Mammary microvascular endothelial cell (primary cell): Measurements from ENCODE around the gene NFASC. TPM values are rescaled to one million over a fixed set of nuclear protein-coding genes. Genes with fewer than 3 reads are reported as not detected.

ENCODE experiments used
- total RNA-seq: library from RNA; depleted of rRNA; stranded (reverse); fragments of >200 nt; gene quantifications from 2 replicates; pipeline ENCODE4 v1.2.3, GENCODE V29; 2015

Gene NFASC
- not detected in 2 replicates for total RNA-seq

DNA sequence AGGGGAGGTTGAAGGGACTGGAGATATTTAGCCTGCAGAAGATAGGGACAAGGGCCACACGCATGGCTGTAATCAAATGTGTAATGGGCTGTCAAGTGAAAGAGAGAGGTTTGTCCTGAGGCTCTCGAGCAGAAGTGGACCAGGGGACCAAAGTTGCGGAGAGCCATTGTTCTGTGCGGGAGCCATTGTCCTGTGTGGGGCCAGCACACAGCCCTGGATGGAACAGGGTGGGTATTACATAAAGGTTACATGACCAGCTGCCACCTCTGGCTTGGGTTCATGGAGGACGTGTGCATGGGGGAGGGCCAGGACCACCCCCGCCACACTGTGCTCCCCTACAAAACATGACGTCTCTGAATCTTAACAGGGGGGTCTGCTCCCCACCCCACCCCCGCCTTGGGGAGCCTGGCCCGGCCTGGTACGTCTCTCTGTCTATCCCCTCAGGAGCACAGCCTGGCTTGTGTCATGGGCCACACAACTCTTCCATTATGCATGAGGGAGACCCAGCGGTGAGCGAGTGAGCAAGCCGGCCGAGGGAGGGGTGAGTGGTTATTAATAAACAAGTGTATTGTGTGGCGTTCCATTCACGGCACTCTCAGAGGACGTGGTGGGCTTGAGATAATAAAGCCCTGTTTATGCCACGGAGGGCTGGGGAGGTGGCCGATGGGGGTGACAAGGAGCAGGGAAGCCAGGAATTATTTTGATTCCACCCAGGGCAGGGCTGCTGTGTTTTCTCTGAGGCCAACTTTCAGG, at the start of gene NFASC:
Gene NFASC, plus strand, starts transcription at position 703 of the 753 bp plus-strand sequence. CDS start 73,454 bp downstream, outside the sequence.

DNA sequence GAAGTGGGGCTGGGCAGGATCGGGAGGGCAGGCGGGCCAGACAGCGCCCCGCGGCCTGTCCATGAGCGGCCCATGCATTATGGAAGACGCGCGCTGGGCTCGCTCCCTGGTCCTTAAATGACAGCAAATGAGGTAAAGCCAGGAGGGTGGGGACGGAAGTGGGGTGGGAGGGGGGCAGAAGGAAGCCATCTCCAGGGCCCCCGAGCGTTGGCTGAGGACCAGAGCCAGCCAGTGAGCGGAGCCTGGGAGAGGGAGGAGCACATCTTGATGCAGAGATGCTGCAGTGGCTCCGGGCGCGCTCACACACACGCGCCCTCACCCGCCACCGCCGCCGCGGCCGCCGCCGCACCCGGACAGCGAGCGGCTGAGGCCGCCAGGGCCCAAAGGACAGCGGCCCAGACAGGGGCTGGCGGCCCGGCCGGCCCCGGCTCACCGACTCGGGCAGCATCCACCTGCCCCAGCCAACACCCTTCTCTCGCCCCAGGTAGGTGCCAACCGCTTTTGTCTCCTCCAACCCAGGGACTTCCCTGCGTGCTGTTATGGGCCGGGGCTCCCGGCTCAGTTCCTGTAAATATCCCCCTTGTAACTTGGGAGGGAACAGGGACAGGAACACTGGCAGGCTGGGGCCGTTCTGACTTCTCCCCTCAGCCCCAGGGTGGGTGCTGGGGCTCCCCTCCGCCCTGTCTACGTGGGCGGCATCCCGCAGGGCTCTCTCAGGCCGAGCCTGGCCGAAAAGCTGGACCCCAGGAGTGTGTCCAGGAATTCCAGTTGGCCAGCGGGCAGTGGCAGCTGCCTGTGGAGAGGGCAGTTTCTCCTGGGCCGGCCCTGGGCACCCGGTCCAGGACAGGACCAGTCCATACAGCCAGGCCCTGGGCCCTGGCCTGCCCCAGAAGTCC, 172.5 kb downstream of the NFASC start, which contains the start of gene CNTN2:
Gene CNTN2, plus strand, starts transcription at position 302 of the 896 bp plus-strand sequence. CDS start 9,974 bp downstream, outside the sequence.

Other genes with a start within 250 kb of the NFASC start
- gene LRRN2, start 185.1 kb upstream of the NFASC start, total RNA-seq = 0.05 and 0.07 TPM in 2 replicates
- gene CNTN2, start 172.3 kb downstream of the NFASC start, total RNA-seq = not detected in 2 replicates
- gene TMEM81, start 213.6 kb downstream of the NFASC start, total RNA-seq = 0.60 and 1.1 TPM in 2 replicates